Thyroid gland (tissue), 4 donors: ENCODE results near the gene NUFIP2.

ENCODE experiments used
- POLR2A ChIP-seq, 2 donors: fragments of 450-650 bp; IDR thresholded peaks; one replicate each; pipeline ENCODE4 v1.6.1; 2017; ENCODE audit warnings: antibody characterized with exemption in 2 of 2, mild to moderate bottlenecking in 2 of 2, moderate library complexity in 1 of 2
- TF ChIP-seq, protein P1 (sequence below), 6 experiments: fragments of 200-600 bp in 3 of 6; fragments of 450-650 bp in 3 of 6; sonication (generic) in 3 of 6; IDR thresholded peaks; one replicate each; pipeline ENCODE4 v1.5.1; 2016 to 2019; ENCODE audit warnings: antibody characterized with exemption in 6 of 6, mild to moderate bottlenecking in 2 of 6, inconsistent platforms in 1 of 6, moderate library complexity in 1 of 6

DNA sequence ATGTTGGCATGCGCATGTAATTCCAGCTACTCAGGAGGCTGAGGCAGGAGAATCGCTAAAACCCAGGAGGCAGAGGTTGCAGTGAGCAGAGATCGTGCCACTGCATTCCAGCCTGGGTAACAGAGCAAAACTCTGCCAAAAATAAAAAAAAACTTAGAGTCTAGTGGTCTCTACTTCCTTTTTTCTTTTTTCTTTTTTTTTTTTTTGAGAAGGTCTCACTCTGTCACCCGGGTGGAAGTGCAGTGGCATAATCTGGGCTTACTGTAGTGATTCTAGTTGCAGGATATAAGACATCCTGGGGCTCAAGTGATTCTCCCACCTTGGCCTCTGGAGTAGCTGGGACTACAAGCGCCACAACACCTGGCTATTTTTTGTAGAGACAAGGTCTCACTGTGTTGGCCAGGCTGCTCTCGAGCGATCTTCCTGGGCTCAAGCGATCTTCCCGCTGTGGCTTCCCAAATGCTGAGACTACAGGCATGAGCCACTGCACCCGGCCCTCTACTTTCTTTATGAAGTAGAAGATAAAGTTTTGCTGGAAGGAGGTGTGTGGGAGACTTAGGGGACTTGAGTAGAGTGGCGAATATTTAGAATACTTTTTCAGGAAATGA is 48.3 kb upstream of the NUFIP2 start:
- TF ChIP-seq, protein P1, sequence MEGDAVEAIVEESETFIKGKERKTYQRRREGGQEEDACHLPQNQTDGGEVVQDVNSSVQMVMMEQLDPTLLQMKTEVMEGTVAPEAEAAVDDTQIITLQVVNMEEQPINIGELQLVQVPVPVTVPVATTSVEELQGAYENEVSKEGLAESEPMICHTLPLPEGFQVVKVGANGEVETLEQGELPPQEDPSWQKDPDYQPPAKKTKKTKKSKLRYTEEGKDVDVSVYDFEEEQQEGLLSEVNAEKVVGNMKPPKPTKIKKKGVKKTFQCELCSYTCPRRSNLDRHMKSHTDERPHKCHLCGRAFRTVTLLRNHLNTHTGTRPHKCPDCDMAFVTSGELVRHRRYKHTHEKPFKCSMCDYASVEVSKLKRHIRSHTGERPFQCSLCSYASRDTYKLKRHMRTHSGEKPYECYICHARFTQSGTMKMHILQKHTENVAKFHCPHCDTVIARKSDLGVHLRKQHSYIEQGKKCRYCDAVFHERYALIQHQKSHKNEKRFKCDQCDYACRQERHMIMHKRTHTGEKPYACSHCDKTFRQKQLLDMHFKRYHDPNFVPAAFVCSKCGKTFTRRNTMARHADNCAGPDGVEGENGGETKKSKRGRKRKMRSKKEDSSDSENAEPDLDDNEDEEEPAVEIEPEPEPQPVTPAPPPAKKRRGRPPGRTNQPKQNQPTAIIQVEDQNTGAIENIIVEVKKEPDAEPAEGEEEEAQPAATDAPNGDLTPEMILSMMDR (IDR thresholded peaks at IDR 0.05) = no peak
- TF ChIP-seq POLR2A (IDR thresholded peaks at IDR 0.05) = no peak
